ENCODE data around the gene RTEL1. TPM values are rescaled to one million over a fixed set of nuclear protein-coding genes. Genes with fewer than 3 reads are reported as not detected.

Gene RTEL1
- total RNA-seq, 1 experiment from 2014 or later = 58.0 TPM

GRCh38 chr20:63667858-63668257 lies 9.7 kb downstream of the RTEL1 start:
- Histone ChIP-seq H3K36me3 (ENCODE audit: control insufficient read depth in 1 of 2, insufficient read depth in 2 of 2, low read length in 2 of 2) (peaks cover 17 to 42% of the 10 kb centered on the region in 2 experiments), H3K9me3 (ENCODE audit: control insufficient read depth in 1 of 2, insufficient read depth in 1 of 2, low read depth in 1 of 2, low read length in 2 of 2) (no peaks in the 10 kb centered on the region), H3K9ac (ENCODE audit: low read length) (no peak overlapping the region), H3K4me3 (replicated peaks in 1 of 2; ENCODE audit: low read depth in 1 of 2, low read length in 2 of 2) (no peak overlapping the region), H2AFZ (ENCODE audit: low read depth, low read length, poor library complexity, severe bottlenecking) (no peak overlapping the region), H3K27ac (ENCODE audit: low read depth, low read length) (no peak overlapping the region), H3K4me1 (ENCODE audit: control insufficient read depth in 1 of 2, insufficient read depth in 2 of 2, low read length in 2 of 2) (no peaks in the 10 kb centered on the region), H3K4me2 (ENCODE audit: low read length) (no peak overlapping the region), H3K27me3 (ENCODE audit: insufficient read depth, low read length) (no peaks in the 10 kb centered on the region), H4K20me1 (ENCODE audit: insufficient read depth) (no peaks in the 10 kb centered on the region), H3K79me2 (ENCODE audit: insufficient read depth, low read length) (peaks cover 23% of the 10 kb centered on the region; the same call in 1 of the 2 replicates), H3K9me2 (ENCODE audit: insufficient read depth) (no peaks in the 10 kb centered on the region)
- ATAC-seq (no peak), DNase-seq (ENCODE audit: low read depth, low spot score) (no peak)
- intact Hi-C loops (cut with micrococcal nuclease) = no loop called here
- ChIA-PET POLR2A (no interaction called here), RAD21 (ENCODE audit: low non-redundant PET in 1 of 2, low total read pairs in 2 of 2, uncharacterized antibody in 2 of 2, unreplicated experiment in 2 of 2) (no interaction called here), CTCF (no interaction called here)
- no TSS peak for BruUV-seq (replicated peaks)
- TF ChIP-seq EZH2 (IDR thresholded peaks at IDR 0.05) (no peak), SRF (IDR thresholded peaks at IDR 0.05; ENCODE audit: low read depth) (no peak), CTCF (IDR thresholded peaks at IDR 0.05 in 2 of 3, conservative IDR thresholded peaks at IDR 0.05 in 1 of 3; ENCODE audit: borderline replicate concordance in 1 of 3, insufficient read depth in 1 of 3, low read depth in 2 of 3, low read length in 2 of 3) (no peak), ELF1 (IDR thresholded peaks at IDR 0.05; ENCODE audit: borderline replicate concordance, low read depth) (no peak), EGR1 (IDR thresholded peaks at IDR 0.05; ENCODE audit: low read depth) (no peak), SIN3A (IDR thresholded peaks at IDR 0.05; ENCODE audit: low read depth) (no peak), ZNF274 (IDR thresholded peaks at IDR 0.05; ENCODE audit: low read depth, low read length) (no peak), YY1 (IDR thresholded peaks at IDR 0.05; ENCODE audit: extremely low read depth, insufficient replicate concordance, low read depth, low read length) (no peak), SP1 (IDR thresholded peaks at IDR 0.05; ENCODE audit: low read depth) (no peak), RAD21 (IDR thresholded peaks at IDR 0.05; ENCODE audit: low read depth) (no peak), TCF7L2 (IDR thresholded peaks at IDR 0.05; ENCODE audit: borderline replicate concordance, extremely low read depth, insufficient read depth, insufficient read length) (no peak), POLR2AphosphoS5 (IDR thresholded peaks at IDR 0.05; ENCODE audit: low read depth, low read length) (no peak), MAX (IDR thresholded peaks at IDR 0.05) (no peak), ZFX (IDR thresholded peaks at IDR 0.05) (no peak), JUND (IDR thresholded peaks at IDR 0.05) (no peak)

Data from HCT116 (cell line).